GM12801 (cell line): ENCODE results near the gene GAGE10.
"Not testable (repeated sequence)": the region's sequence is repeated elsewhere in the genome, so short reads cannot be mapped to it uniquely, and the experiment has no call there.

Source experiments
- CTCF ChIP-seq: IDR thresholded peaks from one replicate; pipeline ENCODE4 v1.5.1; 2011; ENCODE audit warnings: control low read depth; ENCODE audit not compliant: insufficient read length; ENCODE audit errors: extremely low read depth

The GAGE10 gene

GRCh38 chrX:49321737-49322136 lies 18.3 kb downstream of the GAGE10 start, which contains the start of gene GAGE12J:
Gene GAGE12J (plus strand): TSS chrX:49322037. CDS start chrX:49323194, 1,157 bp downstream.
- not testable (repeated sequence) for TF ChIP-seq CTCF

GRCh38 chrX:49331282-49331681 lies 27.8 kb downstream of the GAGE10 start, which contains the start of gene GAGE13:
Gene GAGE13 (plus strand): TSS chrX:49331582. CDS start chrX:49332738, 1,156 bp downstream.
- TF ChIP-seq CTCF: not testable (repeated sequence)
